Activated CD8-positive, alpha-beta memory T cell treated with anti-CD3 and anti-CD28 coated beads, Interleukin-2, amount 50 U/mL, for 1 hour (primary cell): ENCODE measurements around the gene SEMA3G.

ENCODE experiments used
- DNase-seq: peaks from one replicate; pipeline ENCODE4 v3.0.0-alpha.2; 2020; ENCODE audit errors: extremely low read depth

Gene SEMA3G

GRCh38 chr3:52444860-52445793 is at the start of gene SEMA3G:
Gene SEMA3G, minus strand, starts transcription at chr3:52445103. Its CDS starts 76 bp downstream, at chr3:52445027.
- DNase-seq: no peak

- DNase-seq: no peak
These were observed 49.5 kb upstream of the SEMA3G start for GRCh38 chr3:52494445-52494844.

DNA sequence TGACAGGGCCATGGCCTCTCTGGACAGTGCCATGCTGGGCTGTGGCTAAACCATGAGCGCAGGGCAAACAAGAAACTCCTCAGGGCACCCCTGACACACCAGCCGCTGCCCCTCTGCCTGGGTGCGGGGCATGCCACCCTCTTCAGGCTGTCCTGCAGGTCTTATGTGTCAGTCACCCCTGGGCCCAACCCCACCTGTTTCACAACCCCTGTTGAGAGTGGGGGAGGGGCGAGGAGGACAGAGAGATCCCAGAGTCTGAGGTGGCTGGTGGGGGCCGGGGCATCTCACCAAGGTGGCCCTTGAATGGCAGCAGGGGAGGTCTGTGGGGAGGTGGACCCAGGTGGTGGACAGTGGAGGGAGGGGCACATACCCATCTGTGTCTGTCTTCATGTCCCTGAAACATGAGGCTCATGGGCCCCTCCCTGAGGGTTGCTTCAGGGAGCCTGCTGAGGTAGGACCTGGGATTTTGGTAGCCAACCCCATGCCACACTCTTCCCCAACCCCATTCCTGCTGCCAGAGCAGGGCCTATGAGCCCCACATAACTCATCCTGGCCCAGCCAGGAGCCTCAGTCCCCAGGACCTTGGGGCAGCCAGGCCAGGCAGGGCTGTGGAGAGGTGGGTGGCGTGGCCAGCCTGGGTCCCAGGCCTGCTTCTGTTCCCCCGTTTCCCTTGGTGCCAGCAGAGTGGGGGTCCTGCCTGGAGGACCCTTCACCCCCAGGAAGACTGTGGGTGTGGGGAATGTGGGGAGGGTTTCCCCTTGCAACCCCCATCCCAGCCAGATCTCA is 48.5 kb upstream of the SEMA3G start:
- DNase-seq: no peak

DNA sequence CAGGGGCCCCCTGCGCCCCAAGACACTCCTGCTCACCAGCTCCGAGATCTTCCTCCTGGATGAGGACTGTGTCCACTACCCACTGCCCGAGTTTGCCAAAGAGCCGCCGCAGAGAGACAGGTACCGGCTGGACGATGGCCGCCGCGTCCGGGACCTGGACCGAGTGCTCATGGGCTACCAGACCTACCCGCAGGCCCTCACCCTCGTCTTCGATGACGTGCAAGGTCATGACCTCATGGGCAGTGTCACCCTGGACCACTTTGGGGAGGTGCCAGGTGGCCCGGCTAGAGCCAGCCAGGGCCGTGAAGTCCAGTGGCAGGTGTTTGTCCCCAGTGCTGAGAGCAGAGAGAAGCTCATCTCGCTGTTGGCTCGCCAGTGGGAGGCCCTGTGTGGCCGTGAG is 47.2 kb upstream of the SEMA3G start:
- DNase-seq: no peak

DNA sequence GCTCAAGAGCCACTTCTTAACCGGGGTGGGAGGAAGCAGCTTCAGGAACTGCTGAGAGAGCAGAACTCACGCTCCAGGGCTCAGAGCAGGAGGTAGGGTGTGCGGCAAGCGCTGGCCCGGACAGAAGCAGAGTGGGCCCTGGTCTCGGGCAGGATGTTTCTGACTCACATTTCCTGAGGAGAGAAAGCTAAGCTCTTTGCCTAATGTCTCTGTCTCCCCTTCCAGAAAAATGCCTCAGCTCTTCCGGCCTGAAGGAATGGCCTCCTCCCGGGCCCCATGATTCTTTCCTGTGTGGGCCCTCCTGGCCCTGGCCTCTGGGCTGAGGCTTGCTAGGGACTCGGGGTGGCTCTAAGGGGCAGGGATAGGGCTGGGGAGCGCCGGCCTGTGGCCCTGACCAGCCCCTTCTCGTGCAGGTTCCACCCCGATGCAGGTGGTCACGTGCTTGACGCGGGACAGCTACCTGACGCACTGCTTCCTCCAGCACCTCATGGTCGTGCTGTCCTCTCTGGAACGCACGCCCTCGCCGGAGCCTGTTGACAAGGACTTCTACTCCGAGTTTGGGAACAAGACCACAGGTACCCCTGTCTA is 46.1 kb upstream of the SEMA3G start:
- no peak for DNase-seq

DNA sequence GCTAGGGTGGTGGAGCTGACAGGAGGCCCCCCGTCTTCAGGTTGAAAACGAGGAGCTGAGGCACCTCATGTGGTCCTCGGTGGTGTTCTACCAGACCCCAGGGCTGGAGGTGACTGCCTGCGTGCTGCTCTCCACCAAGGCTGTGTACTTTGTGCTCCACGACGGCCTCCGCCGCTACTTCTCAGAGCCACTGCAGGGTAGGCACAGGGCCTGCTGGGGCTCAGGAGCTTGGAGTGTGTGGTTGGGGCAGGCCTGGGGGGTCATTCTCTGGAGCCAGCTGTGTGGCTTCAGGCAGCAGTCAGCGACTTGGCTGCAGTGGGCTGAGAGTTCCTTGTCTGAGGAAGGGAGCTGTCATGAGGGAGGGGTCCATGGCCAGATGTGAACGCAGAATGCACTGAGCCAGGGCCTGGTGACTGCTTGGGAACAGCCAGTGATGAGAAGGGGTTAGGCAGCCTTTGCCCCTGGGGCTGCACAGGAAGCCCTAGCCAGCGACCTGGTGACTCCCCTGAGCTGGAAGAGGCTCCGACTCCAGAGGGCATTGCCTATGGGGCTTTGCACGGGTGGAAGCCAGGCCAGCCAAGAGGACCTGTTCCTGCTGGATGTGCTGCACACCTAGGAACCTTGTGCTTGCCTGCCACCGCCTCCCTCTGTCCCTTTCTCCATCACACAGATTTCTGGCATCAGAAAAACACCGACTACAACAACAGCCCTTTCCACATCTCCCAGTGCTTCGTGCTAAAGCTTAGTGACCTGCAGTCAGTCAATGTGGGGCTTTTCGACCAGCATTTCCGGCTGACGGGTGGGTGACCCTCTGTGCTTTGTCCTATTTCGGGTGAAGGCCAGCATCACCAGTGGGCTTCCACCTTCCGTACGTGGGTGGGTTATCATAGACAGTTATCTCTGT is 45.4 kb upstream of the SEMA3G start:
- DNase-seq: no peak

GRCh38 chr3:52489453-52489852 is 44.5 kb upstream of the SEMA3G start:
- no peak for DNase-seq

DNA sequence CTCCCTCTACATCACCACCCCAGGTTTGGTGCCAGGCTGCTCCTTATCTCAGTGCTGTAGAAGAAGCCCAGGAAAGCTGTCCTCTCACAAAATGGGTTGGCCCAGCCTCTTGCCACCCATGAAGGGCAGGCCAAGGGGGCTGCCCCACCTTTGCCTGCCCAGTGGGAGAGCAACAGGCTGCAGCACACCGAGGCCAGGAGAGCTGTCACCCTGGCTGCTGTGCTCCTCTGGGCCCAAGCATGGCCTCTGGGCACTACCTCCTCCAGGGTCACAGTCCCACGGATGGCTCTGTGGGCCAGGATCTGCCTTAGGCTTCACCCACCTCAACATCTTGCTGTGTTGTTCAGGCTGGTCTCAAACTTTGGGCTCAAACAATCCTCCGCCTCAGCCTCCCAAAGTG is 43.8 kb upstream of the SEMA3G start:
- no peak for DNase-seq

DNA sequence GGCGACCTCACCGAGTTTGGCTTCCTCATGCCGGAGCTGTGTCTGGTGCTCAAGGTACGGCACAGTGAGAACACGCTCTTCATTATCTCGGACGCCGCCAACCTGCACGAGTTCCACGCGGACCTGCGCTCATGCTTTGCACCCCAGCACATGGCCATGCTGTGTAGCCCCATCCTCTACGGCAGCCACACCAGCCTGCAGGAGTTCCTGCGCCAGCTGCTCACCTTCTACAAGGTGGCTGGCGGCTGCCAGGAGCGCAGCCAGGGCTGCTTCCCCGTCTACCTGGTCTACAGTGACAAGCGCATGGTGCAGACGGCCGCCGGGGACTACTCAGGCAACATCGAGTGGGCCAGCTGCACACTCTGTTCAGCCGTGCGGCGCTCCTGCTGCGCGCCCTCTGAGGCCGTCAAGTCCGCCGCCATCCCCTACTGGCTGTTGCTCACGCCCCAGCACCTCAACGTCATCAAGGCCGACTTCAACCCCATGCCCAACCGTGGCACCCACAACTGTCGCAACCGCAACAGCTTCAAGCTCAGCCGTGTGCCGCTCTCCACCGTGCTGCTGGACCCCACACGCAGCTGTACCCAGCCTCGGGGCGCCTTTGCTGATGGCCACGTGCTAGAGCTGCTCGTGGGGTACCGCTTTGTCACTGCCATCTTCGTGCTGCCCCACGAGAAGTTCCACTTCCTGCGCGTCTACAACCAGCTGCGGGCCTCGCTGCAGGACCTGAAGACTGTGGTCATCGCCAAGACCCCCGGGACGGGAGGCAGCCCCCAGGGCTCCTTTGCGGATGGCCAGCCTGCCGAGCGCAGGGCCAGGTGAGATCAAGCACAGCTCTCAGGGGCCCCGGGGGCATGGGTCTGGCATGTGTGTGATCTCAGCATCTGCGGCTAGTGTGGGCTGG is 43.1 kb upstream of the SEMA3G start:
- no peak for DNase-seq

GRCh38 chr3:52487050-52487787 is 42.3 kb upstream of the SEMA3G start:
- no peak for DNase-seq

- DNase-seq: no peak
These were observed 40.0 kb upstream of the SEMA3G start for GRCh38 chr3:52484680-52485461.

DNA sequence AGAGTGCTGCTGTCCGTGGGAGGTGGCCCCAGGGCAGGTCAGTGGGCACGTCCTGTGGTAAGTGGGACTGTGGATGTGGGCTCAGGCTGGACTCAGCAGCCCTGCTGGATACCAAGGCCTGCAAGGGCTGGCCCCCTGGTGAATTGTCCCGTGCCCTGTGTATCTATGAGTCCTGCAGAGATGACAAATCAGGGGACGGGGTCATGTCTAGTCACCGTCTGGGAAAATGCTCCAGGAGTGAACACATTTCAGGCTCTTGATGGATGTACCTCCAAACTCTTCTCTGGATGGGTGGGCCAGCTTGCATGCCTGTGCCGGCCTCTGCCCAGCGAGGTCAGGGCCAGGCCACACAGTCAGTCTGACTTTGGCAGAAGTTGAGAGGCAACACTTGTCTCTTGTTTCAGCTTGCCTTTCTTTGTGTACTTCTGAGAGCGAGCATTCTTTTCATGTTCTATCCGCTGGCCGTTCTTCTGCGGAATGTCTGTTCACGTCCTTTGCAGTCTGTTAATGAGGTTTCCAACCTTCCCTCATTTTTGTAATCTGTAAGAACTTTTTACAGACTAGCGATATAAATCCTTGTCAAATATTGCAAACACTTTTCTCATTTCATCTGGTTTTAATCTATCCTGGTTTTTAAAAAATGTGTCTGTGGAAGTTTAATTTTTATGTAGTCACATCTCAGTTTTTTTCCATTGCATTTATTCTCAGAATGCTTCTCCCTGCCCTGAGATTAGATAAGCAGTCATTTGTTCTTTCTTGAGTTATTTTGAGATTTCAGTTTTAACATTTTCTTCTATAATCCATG is 38.9 kb upstream of the SEMA3G start:
- DNase-seq: no peak

DNA sequence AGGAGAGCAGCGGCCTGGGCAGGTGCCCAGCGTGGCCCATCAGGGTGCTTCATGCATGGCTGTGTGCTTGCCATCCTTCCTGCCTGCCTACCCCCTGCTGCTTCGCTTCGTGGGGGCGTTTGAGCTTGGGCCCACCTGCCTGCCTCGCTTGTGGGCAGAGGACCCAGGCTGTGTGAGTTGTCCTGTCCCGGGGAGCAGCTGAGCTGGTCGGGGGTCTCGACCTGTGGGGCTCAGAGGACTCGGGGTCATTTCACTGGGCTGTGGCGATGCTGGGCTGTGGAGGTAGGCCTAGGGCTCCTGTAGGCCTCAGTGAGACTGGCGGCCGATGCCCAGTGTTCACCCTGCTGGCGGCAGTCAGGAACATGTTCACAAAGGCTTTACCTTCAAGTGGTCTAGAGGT is 38.2 kb upstream of the SEMA3G start:
- DNase-seq: no peak

DNA sequence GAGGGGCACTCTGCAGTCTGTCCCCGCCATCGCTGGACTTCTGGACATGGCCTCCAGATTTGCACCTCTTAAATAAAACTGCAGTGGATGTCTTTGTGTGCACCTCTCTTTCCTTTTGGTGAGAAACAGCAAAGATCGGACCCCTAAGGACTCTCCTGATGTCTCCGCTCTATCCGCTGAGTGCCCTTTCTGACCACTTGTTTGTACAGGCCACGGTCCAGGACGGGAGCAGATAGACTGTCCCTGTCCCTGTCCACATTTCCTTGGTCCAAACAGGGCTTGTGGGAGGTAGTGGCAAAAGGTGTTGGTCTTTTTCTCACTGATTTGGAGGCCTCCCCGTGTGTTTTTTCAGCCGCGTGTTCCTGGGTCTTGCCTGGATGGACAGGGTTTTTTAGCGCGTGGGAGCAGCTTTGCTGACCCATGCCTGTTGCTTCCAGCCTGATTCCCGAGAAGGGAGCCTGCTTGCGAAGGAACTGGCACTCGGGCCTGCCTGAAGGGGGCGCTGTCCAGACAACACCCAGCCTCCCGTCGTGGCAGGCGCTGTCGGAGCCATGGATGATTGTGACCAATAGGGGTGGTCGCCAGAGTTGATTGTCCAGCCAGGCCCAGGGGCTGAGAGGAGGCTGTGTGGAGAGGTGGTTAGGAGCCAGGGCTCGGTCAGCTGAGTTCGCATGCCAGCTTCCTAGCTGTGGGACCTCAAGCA is 37.1 kb upstream of the SEMA3G start:
- no peak for DNase-seq

DNA sequence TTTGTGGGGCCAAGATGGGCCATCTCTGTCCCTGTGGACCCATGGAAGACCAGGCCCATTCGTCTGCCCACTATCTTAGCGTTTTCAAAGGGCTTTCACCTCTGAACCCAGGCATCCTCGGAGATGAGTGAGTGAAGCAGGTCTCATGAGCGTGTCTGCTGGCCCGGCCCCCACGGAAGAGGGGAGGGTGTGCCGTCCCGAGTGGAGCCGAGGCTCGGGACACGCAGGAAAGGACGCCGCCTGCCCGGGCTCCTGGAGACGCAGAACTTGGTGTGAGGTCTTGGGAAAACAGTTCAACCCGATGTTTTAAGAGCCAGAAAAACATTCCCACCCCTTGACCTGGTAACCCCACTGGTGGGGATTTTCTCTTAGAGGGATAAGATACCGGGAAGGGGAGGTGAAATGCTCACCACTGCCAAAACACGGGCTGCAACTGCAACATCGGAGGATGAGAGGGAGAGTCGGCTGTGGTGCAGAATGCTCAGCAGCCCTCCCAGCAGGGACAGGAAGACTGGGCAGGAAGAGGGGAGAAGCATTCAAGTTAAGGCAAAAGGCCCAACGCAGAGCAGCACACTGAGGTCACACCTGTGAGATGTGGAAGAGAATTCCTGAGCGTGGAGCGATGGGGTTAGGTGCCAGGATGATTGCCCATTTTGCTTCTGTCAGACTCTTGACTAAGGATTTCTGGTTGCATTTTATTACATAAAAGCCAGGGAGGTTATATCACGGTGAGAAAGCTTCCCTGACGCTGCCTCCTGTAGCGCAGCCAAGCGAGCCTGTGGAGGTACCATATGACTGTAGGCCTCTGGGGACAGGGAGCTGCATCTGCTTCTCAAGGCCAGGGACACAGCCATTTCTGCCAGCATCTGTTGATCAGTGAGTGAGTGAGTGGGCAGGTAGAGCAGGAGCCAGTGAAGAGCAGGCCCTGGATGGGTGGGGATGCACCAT is 36.1 kb upstream of the SEMA3G start:
- no peak for DNase-seq

GRCh38 chr3:52479877-52480575 is 35.1 kb upstream of the SEMA3G start:
- DNase-seq: no peak
